Glutamatergic neuron (in vitro differentiated cells): Measurements from ENCODE around the gene GMPR. TPM values are rescaled to one million over a fixed set of nuclear protein-coding genes. Genes with fewer than 3 reads are reported as not detected.

Experiments
- DNase-seq: peaks from one replicate; pipeline ENCODE4 v3.0.0; 2022
- H3K27ac Mint-ChIP-seq: one replicate; pipeline ENCODE4 v1.8.0; 2020; ENCODE audit warnings: mild to moderate bottlenecking, mixed read lengths, inconsistent platforms; ENCODE audit not compliant: unreplicated experiment
- H3K27me3 Mint-ChIP-seq: one replicate; pipeline ENCODE4 v1.8.0; 2020; ENCODE audit warnings: mild to moderate bottlenecking, moderate library complexity, mixed read lengths, inconsistent platforms; ENCODE audit not compliant: unreplicated experiment
- H3K36me3 Mint-ChIP-seq: one replicate; pipeline ENCODE4 v1.8.0; 2020; ENCODE audit warnings: mild to moderate bottlenecking, mixed read lengths, inconsistent platforms; ENCODE audit not compliant: unreplicated experiment
- H3K4me1 Mint-ChIP-seq: one replicate; pipeline ENCODE4 v1.8.0; 2020; ENCODE audit warnings: mild to moderate bottlenecking, low read depth, mixed read lengths, inconsistent platforms; ENCODE audit not compliant: unreplicated experiment
- H3K4me3 Mint-ChIP-seq: one replicate; pipeline ENCODE4 v1.8.0; 2020; ENCODE audit warnings: mild to moderate bottlenecking, mixed read lengths, inconsistent platforms; ENCODE audit not compliant: unreplicated experiment
- H3K9me3 Mint-ChIP-seq: one replicate; pipeline ENCODE4 v1.8.0; 2020; ENCODE audit warnings: mild to moderate bottlenecking, moderate library complexity, mixed read lengths, inconsistent platforms; ENCODE audit not compliant: unreplicated experiment
- CTCF ChIP-seq: fragments of 200-600 bp; sonication (generic); IDR thresholded peaks from one replicate; pipeline ENCODE4 v1.5.0; 2021; ENCODE audit not compliant: partially characterized antibody, unreplicated experiment
- total RNA-seq: library from RNA; stranded (reverse); fragmentation: NEBNext Ultra II Directional; extraction: Animal tissue kit (Norgen Biotek cat#: 25700); gene quantifications from one replicate; pipeline ENCODE4 v1.2.1, GENCODE V29; 2021; ENCODE audit not compliant: unreplicated experiment

The GMPR gene
- total RNA-seq, 1 donor from 2014 or later = 5.0 TPM

- no peaks in the 10 kb centered on the region for H3K36me3 Mint-ChIP-seq
- TF ChIP-seq CTCF = no peak
- H3K9me3 Mint-ChIP-seq = peaks cover 6% of the 10 kb centered on the region
- DNase-seq = no peak
- peak overlapping the region; percentile 26 for H3K27ac Mint-ChIP-seq
- H3K4me1 Mint-ChIP-seq = peaks cover 31% of the 10 kb centered on the region
- peak overlapping the region; percentile 51 for H3K4me3 Mint-ChIP-seq
- peaks cover 6% of the 10 kb centered on the region for H3K27me3 Mint-ChIP-seq
These were observed 100.8 kb downstream of the GMPR start for GRCh38 chr6:16339265-16339587.

GRCh38 chr6:16343593-16343992 is 105.2 kb downstream of the GMPR start:
- Mint-ChIP-seq H3K9me3 (peaks cover 1% of the 10 kb centered on the region), H3K27me3 (peaks cover 9% of the 10 kb centered on the region), H3K27ac (no peak overlapping the region), H3K4me1 (peaks cover 16% of the 10 kb centered on the region), H3K36me3 (peaks cover 4% of the 10 kb centered on the region), H3K4me3 (no peak overlapping the region)
- no peak for DNase-seq
- TF ChIP-seq CTCF = no peak

- no peaks in the 10 kb centered on the region for H3K9me3 Mint-ChIP-seq
- H3K36me3 Mint-ChIP-seq = peaks cover 4% of the 10 kb centered on the region
- no peak for DNase-seq
- TF ChIP-seq CTCF = no peak
- H3K4me1 Mint-ChIP-seq = peaks cover 6% of the 10 kb centered on the region
- no peak overlapping the region for H3K27ac Mint-ChIP-seq
- H3K4me3 Mint-ChIP-seq = no peak overlapping the region
- H3K27me3 Mint-ChIP-seq = peaks cover 7% of the 10 kb centered on the region
These were observed 106.4 kb downstream of the GMPR start for GRCh38 chr6:16344756-16345155.

Other genes starting within 250 kb of the GMPR start
- 12.9 TPM for gene MYLIP, start 109.5 kb upstream of the GMPR start, total RNA-seq